Left ventricle myocardium inferior (tissue), 1 donor: ENCODE measurements around the gene ATRAID. TPM values are rescaled to one million over a fixed set of nuclear protein-coding genes. Genes with fewer than 3 reads are reported as not detected.
A peak's percentile ranks its signal among the peaks of the same experiment; 100 is the strongest.

ENCODE experiments used
- DNase-seq: peaks from one replicate; pipeline ENCODE4 v3.0.0-alpha.2; 2020
- H3K27ac ChIP-seq: fragments of 200-600 bp; replicated peaks from 2 replicates; pipeline ENCODE4 v1.8.0; 2021
- H3K27me3 ChIP-seq: fragments of 200-600 bp; 2 replicates; pipeline ENCODE4 v1.8.0; 2021; ENCODE audit warnings: low read depth
- H3K36me3 ChIP-seq: fragments of 200-600 bp; 2 replicates; pipeline ENCODE4 v1.8.0; 2021
- H3K4me1 ChIP-seq: fragments of 200-600 bp; 2 replicates; pipeline ENCODE4 v1.8.0; 2021
- H3K4me3 ChIP-seq: fragments of 200-600 bp; 2 replicates; pipeline ENCODE4 v1.8.0; 2021; ENCODE audit warnings: mild to moderate bottlenecking, moderate library complexity
- H3K9me3 ChIP-seq: fragments of 200-600 bp; replicated peaks from 2 replicates; pipeline ENCODE4 v1.8.0; 2021
- intact Hi-C: fragments of 100-400 bp; cut with micrococcal nuclease; formaldehyde crosslinking; loops from one replicate; pipeline ENCODE4 v1.11.0; 2022
- total RNA-seq: library from RNA; stranded (reverse); fragmentation: NEBNext Ultra II Directional; extraction: Animal tissue kit (Norgen Biotek cat#: 25700); gene quantifications from one replicate; pipeline ENCODE4 v1.2.1, GENCODE V29; 2021
- TF ChIP-seq, protein P1 (sequence below): fragments of 200-600 bp; IDR thresholded peaks from 2 replicates; pipeline ENCODE4 v1.8.0; 2021; ENCODE audit warnings: antibody characterized with exemption, mild to moderate bottlenecking, borderline replicate concordance
- donor health status: DM: no; HTN: yes; CAD: no; lungs with severe emphysema.

ATRAID gene
- total RNA-seq, 1 donor from 2014 or later = 121 TPM

DNA sequence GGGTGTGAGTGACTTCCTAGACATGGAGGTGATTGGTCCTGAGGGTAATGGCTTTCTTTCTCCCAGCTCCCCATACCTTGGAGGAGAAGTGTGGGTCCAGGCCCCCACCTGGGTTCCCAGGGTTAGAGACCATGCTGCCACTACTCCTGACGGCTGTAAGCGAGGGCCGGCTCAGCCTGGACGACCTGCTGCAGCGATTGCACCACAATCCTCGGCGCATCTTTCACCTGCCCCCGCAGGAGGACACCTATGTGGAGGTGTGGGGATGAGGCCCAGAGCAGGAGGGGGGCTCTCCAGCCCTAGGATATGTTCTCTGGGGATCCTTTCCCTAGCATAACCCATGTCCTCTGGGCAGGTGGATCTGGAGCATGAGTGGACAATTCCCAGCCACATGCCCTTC, 27.1 kb downstream of the ATRAID start:
- no peaks in the 10 kb centered on the region for H3K27me3 ChIP-seq
- intact Hi-C loops = no loop called here
- H3K4me3 ChIP-seq = no peak overlapping the region
- peaks cover 99% of the 10 kb centered on the region for H3K36me3 ChIP-seq
- peak; percentile 9 for DNase-seq
- H3K27ac ChIP-seq = no peak overlapping the region
- no peaks in the 10 kb centered on the region for H3K9me3 ChIP-seq
- peaks cover 17% of the 10 kb centered on the region for H3K4me1 ChIP-seq
- TF ChIP-seq, protein P1, sequence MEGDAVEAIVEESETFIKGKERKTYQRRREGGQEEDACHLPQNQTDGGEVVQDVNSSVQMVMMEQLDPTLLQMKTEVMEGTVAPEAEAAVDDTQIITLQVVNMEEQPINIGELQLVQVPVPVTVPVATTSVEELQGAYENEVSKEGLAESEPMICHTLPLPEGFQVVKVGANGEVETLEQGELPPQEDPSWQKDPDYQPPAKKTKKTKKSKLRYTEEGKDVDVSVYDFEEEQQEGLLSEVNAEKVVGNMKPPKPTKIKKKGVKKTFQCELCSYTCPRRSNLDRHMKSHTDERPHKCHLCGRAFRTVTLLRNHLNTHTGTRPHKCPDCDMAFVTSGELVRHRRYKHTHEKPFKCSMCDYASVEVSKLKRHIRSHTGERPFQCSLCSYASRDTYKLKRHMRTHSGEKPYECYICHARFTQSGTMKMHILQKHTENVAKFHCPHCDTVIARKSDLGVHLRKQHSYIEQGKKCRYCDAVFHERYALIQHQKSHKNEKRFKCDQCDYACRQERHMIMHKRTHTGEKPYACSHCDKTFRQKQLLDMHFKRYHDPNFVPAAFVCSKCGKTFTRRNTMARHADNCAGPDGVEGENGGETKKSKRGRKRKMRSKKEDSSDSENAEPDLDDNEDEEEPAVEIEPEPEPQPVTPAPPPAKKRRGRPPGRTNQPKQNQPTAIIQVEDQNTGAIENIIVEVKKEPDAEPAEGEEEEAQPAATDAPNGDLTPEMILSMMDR = no peak

DNA sequence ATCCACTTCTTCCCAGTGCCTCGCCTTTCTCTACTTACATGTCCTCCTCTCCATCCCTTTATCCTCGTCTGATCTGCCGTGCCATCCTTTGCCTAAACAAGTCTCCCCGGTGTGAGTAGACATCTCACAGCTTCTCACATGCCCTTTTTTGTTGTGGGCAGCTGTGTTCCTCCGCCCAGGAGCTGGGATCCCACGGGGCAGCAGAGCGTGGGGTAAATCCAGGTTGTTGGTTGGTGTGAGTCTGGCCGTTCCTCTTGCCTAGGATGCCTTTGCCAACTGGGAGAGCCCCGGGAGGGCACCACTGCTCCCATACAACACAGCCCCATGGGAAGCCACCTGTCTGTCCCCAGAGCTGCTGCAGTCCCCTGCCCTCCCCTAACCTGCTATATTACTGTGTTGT, 28.6 kb downstream of the ATRAID start:
- TF ChIP-seq, protein P1 = no peak
- intact Hi-C loops = no loop called here

DNA sequence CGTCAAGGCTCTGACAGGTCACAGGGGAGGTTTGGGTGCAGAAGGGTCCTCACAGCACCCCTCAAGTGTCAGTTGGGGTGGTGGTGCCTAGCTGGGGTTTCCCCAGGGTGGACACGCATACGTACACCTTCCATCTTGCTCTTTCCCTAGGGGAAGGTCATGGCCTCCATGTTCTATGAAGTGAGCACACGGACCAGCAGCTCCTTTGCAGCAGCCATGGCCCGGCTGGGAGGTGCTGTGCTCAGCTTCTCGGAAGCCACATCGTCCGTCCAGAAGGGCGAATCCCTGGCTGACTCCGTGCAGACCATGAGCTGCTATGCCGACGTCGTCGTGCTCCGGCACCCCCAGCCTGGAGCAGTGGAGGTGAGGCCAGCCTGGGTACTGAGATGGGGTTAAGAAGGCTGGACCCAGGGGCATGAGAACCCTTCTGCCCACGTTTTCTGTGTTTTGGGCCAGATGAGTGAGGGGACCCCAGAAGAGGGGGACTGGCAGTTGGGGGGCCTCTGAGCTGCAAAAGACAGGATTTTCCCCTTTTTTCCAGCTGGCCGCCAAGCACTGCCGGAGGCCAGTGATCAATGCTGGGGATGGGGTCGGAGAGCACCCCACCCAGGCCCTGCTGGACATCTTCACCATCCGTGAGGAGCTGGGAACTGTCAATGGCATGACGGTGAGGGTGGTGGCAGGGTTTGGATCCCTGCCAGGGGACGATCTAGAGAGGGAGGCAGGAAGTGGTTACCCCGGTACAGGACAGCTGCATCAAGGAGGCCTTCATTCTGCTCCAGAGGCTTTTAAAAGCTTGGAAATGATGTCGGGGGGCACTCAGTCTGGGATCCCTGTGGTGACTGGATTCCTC, 30.1 kb downstream of the ATRAID start:
- H3K9me3 ChIP-seq = no peaks in the 10 kb centered on the region
- peak; percentile 12 for DNase-seq
- peaks cover 68% of the 10 kb centered on the region for H3K36me3 ChIP-seq
- no peak overlapping the region for H3K4me3 ChIP-seq
- TF ChIP-seq, protein P1 = no peak
- intact Hi-C loops = no loop called here
- no peak overlapping the region for H3K27ac ChIP-seq
- H3K4me1 ChIP-seq = peaks cover 39% of the 10 kb centered on the region
- H3K27me3 ChIP-seq = no peaks in the 10 kb centered on the region

More for the DNA sequence above, 28.6 kb downstream of the ATRAID start:
- Histone ChIP-seq H3K27me3 (no peaks in the 10 kb centered on the region), H3K27ac (no peak overlapping the region), H3K9me3 (no peaks in the 10 kb centered on the region), H3K4me1 (peaks cover 32% of the 10 kb centered on the region), H3K4me3 (no peak overlapping the region), H3K36me3 (peaks cover 84% of the 10 kb centered on the region)
- DNase-seq = peak; percentile 1

DNA sequence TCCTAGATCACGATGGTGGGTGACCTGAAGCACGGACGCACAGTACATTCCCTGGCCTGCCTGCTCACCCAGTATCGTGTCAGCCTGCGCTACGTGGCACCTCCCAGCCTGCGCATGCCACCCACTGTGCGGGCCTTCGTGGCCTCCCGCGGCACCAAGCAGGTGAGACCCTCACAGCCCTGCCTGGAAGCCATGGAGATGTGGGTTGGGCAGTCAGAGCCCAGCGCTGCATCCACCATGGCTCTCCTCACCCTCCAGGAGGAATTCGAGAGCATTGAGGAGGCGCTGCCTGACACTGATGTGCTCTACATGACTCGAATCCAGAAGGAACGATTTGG, 30.7 kb downstream of the ATRAID start:
- H3K4me1 ChIP-seq = peaks cover 39% of the 10 kb centered on the region
- no peak for DNase-seq
- H3K4me3 ChIP-seq = no peak overlapping the region
- no peaks in the 10 kb centered on the region for H3K27me3 ChIP-seq
- intact Hi-C loops = no loop called here
- H3K9me3 ChIP-seq = no peaks in the 10 kb centered on the region
- TF ChIP-seq, protein P1 = no peak
- H3K36me3 ChIP-seq = peaks cover 62% of the 10 kb centered on the region
- peak overlapping the region; percentile 59 for H3K27ac ChIP-seq

DNA sequence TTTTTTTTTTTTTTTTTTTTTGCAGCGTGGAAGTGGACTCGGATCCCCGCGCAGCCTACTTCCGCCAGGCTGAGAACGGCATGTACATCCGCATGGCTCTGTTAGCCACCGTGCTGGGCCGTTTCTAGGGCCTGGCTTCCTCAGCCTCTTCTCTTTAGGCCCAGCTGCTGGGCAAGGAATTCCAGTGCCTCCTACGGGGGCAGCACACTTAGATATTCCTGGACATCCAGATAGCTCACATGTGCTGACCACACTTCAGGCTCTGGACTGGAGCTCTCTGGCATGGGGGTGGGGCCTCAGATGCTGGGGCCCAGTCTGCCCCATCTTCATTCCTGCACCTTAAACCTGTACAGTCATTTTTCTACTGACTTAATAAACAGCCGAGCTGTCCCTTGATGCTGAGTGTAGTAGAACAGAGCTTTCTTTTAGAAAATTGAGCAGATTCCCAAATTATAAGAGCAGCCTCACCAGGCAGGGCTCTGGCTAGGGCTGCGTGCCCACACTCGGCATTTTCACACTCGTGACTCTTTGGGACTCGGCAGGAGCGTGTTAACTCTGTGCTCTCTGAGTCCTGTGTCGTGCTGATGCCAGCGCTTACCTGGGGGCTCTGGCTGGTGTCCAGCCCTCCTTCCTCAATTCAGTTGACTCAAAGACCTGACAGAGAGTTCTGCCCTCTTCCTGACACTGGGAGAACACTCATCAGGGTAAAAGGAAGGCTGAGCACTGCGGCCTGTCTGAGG, 31.7 kb downstream of the ATRAID start:
- peaks cover 53% of the 10 kb centered on the region for H3K36me3 ChIP-seq
- intact Hi-C loops = no loop called here
- H3K4me3 ChIP-seq = no peak overlapping the region
- peak overlapping the region; percentile 59 for H3K27ac ChIP-seq
- no peak for DNase-seq
- H3K9me3 ChIP-seq = no peaks in the 10 kb centered on the region
- peaks cover 39% of the 10 kb centered on the region for H3K4me1 ChIP-seq
- H3K27me3 ChIP-seq = no peaks in the 10 kb centered on the region
- TF ChIP-seq, protein P1 = no peak
